COR-L47 (cell line): ENCODE measurements around the gene PFDN1.

Experiments
- DNase-seq: peaks from one replicate; lab custom pipeline; 2025; lab: John Stamatoyannopoulos, UW

The PFDN1 gene

DNA sequence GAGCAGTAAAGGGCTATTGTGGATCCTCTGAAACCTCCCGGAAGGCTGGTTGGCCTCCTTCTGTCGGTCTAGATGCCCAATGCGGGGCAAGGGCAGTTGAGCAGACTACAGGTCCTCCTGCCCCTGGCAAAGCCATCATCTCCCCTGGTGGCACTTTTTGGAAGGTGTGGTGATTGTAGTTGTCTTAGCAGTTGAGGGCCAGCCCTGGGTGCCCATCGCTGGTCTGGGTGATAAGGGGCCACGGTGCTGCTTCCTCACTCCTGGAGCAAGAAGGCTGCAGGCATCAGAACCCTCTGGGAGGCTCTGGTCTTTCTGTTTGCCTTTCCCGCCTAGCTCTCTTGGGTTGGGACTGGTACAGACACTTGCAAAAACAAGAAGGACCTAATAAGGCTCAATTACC lies 64.1 kb downstream of the PFDN1 start:
- DNase-seq, result no peak

- no peak for DNase-seq
Measured at GRCh38 chr5:140236891-140237598, 65.9 kb downstream of the PFDN1 start.

DNA sequence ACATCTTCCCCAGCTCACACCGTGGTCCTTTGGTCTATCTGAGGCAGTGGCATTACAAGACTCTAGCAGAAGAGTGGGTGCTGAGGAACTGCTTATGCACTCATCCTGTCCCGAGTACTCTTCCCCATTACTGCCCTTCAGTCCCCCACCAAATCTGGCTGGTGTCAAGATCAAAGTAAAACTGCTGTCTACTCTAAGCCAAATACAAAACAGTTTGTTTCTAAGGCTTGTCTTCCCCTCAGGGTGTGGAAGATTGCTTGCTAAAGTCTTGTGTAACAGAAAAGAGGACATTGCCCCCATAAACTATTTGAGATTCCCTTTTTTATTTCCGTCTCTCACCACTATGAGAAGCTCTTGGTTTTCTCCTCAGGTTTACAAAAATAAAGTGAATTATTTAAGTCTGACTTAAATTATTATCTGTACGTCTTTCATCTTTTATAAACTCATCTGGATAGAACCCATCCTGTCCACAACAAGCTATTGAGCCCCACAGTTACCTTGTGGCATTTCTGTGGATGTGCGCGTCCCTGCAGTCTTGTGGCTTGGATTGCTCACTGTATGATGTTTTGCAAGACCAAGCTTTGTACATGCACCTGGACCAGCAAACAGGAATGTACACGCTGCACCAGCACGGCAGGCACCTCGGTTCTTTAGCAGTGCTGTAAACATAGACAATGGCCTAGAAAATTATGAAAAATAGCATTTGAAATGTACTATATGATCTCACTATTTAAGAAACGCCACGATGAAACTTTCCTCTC lies 66.9 kb downstream of the PFDN1 start:
- DNase-seq, result no peak

DNA sequence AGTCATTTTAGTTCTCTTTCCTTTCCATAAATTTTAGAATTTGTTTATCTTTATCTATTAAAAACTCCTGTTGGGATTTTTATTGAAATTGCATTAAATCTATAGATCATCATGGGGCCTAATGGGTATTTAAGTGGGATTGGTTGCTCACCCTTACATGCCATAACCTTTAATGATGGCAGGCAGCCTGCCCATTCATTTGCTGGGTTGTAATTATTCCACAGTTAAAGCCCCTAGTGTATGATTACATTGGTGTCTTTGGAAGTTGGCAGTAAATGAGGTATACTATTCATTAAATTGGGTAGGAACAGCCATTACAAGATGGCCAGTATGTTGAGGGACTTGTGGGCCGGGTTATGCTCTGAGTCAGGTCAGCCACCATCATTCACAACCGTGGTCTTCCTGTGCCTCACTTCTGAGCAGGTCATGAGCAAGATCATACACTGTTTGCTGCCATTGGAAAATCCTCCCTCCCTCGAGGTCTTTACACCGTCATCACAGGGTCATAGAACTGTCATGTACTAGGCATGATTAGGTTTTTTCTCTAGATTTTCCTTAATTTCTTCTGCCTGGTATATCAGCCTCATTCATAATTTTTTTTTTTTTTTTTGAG lies 68.4 kb downstream of the PFDN1 start:
- DNase-seq, result no peak

DNA sequence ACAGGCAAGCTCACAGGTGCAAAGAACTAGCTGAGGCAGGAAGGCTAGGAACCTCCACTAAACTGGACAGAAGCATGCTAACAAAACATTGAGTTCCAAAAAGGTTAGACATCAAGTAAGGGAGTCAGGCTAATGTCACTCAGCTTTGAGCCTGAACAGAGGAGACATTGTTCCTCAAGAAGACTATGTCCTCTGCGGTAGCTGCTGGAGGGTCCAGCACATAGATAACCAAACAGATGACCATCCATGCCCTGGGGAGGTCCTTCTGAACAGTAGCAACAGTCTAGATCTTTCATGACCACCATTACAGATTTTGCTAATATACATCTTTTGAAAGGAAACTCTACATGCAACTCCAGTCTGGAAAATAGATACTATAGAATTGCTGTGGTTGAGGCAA lies 70.2 kb downstream of the PFDN1 start:
- DNase-seq, result no peak

GRCh38 chr5:140230373-140230772 lies 72.5 kb downstream of the PFDN1 start:
- no peak for DNase-seq

DNA sequence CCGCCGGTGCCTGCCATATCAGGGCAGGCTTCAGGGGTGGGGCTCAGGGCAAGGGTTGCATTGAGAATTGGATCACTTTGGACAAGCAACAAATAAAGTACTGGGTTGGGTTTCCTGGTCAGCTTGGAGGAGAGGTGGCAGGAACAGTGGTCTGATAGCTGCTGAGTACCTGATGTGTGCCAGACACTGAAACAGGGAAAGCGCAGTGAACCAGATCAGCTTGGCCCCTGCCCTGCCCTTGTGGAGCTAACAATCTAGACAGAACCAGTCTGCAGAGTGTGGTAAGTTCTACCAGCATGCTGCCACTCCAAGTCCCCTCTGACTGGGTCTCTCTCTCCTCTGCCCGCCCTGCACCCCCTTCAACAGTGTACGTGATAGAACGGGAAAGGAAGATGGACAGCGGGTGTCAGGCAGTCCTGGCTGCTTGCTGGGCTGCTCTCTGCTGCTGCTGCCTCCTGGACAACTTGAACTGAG lies 74.5 kb downstream of the PFDN1 start:
- no peak for DNase-seq

DNA sequence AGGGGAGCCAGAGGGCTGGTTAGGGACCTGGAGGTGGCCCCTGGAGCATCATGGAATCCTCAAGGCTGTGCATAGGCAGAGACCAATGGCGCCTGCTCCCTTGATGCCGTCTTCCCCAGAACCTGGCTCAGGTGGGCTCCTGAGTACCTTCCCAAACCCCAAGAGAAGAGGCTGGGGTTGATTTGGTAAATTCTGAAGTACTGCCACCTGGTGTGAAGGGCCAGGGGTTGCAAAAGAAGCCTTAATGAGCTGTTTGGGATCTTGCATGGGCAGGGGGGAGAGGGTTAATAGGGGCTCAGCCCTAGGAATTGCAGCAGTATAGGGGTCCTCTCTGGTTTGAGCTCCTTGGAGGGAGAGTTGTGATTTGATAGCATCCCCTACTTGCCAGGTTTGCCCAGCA lies 75.9 kb downstream of the PFDN1 start:
- DNase-seq, result no peak

- DNase-seq, result no peak
Measured at GRCh38 chr5:140225396-140225795, 77.5 kb downstream of the PFDN1 start.

DNA sequence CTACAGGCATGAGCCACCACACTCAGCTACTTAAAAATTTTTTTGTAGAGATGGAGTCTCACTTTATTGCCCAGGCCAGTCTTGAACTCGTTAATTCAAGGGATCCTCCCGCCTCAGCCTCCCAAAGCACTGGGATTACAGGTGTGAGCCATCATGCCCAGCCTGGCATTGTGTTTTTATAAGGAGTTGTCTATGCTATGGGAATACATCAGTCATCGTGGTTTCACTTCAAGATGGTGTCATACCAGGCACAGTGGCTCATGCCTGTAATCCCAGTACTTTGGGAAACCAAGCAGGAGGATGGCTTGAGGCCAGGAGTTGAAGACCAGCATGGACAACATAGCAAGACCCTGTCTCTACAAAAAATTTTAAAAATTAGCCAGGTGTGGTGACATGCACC lies 78.2 kb downstream of the PFDN1 start:
- DNase-seq, result no peak

- no peak for DNase-seq
Measured at GRCh38 chr5:140223567-140223966, 79.3 kb downstream of the PFDN1 start.

- no peak for DNase-seq
Measured at GRCh38 chr5:140222416-140222815, 80.5 kb downstream of the PFDN1 start.

- DNase-seq, result no peak
Measured at GRCh38 chr5:140221697-140222223, 81.1 kb downstream of the PFDN1 start.

GRCh38 chr5:140220698-140221064 lies 82.2 kb downstream of the PFDN1 start:
- no peak for DNase-seq

GRCh38 chr5:140220032-140220697 lies 82.7 kb downstream of the PFDN1 start:
- no peak for DNase-seq

- no peak for DNase-seq
Measured at GRCh38 chr5:140219068-140219991, 83.6 kb downstream of the PFDN1 start.

GRCh38 chr5:140217299-140218026 lies 85.4 kb downstream of the PFDN1 start:
- DNase-seq, result no peak

DNA sequence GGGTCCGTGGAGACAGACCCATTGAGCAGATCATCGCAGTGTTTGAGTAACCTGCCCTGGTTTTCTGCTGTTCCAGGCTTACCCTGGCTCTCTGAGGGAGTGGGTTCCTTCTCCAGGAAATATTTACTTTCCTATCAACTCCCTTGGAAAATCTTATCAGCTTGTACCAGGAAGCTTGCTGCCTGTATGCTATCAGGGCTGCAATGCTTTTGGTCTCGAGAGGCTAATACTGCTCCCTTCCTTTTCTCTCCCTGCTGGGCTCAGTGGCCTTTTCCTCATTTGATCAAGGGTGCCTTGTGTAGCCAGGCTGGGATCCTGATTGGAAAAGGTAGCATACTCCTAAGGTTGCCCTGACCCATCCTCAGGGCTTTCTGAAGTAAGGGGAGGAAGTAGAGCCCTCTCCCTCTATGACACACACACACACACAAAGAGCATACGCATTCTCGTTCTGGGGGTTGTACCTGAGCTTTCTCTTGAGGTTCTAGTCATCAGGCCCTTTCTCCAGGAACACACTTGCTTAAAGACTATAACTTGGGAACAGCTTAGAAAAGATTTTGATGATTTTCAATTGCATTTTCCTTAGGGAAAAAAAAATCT lies 86.3 kb downstream of the PFDN1 start:
- DNase-seq, result no peak

DNA sequence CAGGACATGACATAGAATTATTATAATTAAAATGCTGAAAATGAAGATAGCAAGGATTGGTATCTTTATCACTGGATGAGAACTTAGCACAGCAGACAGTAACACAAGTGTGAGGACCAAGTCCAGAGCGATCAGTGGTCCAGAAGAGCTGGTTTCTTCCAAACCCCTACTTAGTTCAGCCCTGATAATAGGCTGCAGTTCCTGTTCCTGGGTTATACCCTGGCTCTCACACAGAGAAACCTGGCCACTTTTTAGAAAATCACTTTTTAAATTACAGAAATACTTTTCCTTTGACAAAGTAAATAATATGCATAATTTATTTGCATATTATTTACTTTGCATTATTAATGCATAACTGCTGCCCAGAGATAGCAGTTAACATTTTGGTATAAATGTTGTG lies 87.6 kb downstream of the PFDN1 start:
- DNase-seq, result no peak

- no peak for DNase-seq
Measured at GRCh38 chr5:140214831-140215230, 88.1 kb downstream of the PFDN1 start.
